ENCODE data around the gene TUBAL3. TPM values are rescaled to one million over a fixed set of nuclear protein-coding genes. Genes with fewer than 3 reads are reported as not detected.

The TUBAL3 gene
- total RNA-seq, 2 donors from 2014 or later: 1.7 TPM; not detected in 1

GRCh38 chr10:5355594-5356301 is 48.9 kb downstream of the TUBAL3 start:
- Histone ChIP-seq H3K4me3 (no peak overlapping the region), H3K27ac (no peak overlapping the region), H3K36me3 (no peaks in the 10 kb centered on the region), H3K4me1 (no peaks in the 10 kb centered on the region), H3K27me3 (no peaks in the 10 kb centered on the region), H3K9me3 (no peaks in the 10 kb centered on the region)
- TF ChIP-seq CTCF (IDR thresholded peaks at IDR 0.05): no peak
- no peak for DNase-seq (ENCODE audit: low spot score)

- no peak overlapping the region for H3K27ac ChIP-seq
- no peaks in the 10 kb centered on the region for H3K4me1 ChIP-seq
- no peaks in the 10 kb centered on the region for H3K9me3 ChIP-seq
- no peak for DNase-seq (ENCODE audit: low spot score)
- TF ChIP-seq CTCF (IDR thresholded peaks at IDR 0.05): no peak
- no peaks in the 10 kb centered on the region for H3K27me3 ChIP-seq
- no peaks in the 10 kb centered on the region for H3K36me3 ChIP-seq
- H3K4me3 ChIP-seq: no peak overlapping the region
These were observed 50.6 kb downstream of the TUBAL3 start for GRCh38 chr10:5354068-5354467.

- H3K36me3 ChIP-seq: no peaks in the 10 kb centered on the region
- no peak for TF ChIP-seq CTCF (IDR thresholded peaks at IDR 0.05)
These were observed 55.3 kb downstream of the TUBAL3 start for GRCh38 chr10:5349362-5349761.

GRCh38 chr10:5346881-5347280 is 57.7 kb downstream of the TUBAL3 start:
- Histone ChIP-seq H3K4me3 (no peak overlapping the region), H3K27me3 (no peaks in the 10 kb centered on the region), H3K4me1 (no peaks in the 10 kb centered on the region), H3K27ac (no peak overlapping the region), H3K36me3 (no peaks in the 10 kb centered on the region), H3K9me3 (no peaks in the 10 kb centered on the region)
- DNase-seq (ENCODE audit: low spot score): no peak
- no peak for TF ChIP-seq CTCF (IDR thresholded peaks at IDR 0.05)

More at GRCh38 chr10:5349362-5349761, 55.3 kb downstream of the TUBAL3 start:
- no peak overlapping the region for H3K4me3 ChIP-seq
- H3K9me3 ChIP-seq: no peaks in the 10 kb centered on the region
- no peak overlapping the region for H3K27ac ChIP-seq
- no peak for DNase-seq (ENCODE audit: low spot score)
- no peaks in the 10 kb centered on the region for H3K27me3 ChIP-seq
- no peaks in the 10 kb centered on the region for H3K4me1 ChIP-seq

- DNase-seq (ENCODE audit: low spot score): no peak
- H3K9me3 ChIP-seq: no peaks in the 10 kb centered on the region
- H3K27me3 ChIP-seq: no peaks in the 10 kb centered on the region
- H3K36me3 ChIP-seq: no peaks in the 10 kb centered on the region
- no peak for TF ChIP-seq CTCF (IDR thresholded peaks at IDR 0.05)
- no peak overlapping the region for H3K27ac ChIP-seq
- no peaks in the 10 kb centered on the region for H3K4me1 ChIP-seq
- H3K4me3 ChIP-seq: no peak overlapping the region
These were observed 59.9 kb downstream of the TUBAL3 start for GRCh38 chr10:5344746-5345145.

GRCh38 chr10:5343979-5344378 is 60.6 kb downstream of the TUBAL3 start:
- TF ChIP-seq CTCF (IDR thresholded peaks at IDR 0.05): no peak
- Histone ChIP-seq H3K27me3 (no peaks in the 10 kb centered on the region), H3K4me3 (no peak overlapping the region), H3K9me3 (no peaks in the 10 kb centered on the region), H3K4me1 (no peaks in the 10 kb centered on the region), H3K36me3 (no peaks in the 10 kb centered on the region), H3K27ac (no peak overlapping the region)
- DNase-seq (ENCODE audit: low spot score): no peak

Data from right atrium auricular region (tissue), 2 donors.